Bone marrow (tissue), 2 donors: ENCODE data around the gene ERGIC1.

Experiments
- DNase-seq, 2 donors: peaks; one replicate each; lab custom pipeline; 2025; lab: John Stamatoyannopoulos, UW

The ERGIC1 gene

DNA sequence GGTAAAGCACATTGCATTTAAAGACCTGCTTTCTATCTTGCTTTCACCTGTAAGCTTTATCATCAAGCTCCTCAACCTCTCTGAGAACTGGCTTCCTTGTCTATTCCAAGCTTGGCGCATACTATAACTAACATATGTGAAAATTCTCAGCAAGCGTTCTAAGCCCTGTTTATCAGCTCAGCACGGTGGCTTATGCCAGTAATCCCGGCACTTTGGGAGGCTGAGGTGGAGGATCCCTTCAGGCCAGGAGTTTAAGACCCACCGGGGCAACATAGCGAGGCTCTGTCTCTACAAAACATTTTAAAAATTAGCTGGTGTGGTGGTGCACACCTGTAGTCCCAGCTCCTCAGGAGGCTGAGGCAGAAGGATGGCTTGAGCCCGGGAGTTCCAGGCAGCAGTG lies 147.9 kb downstream of the ERGIC1 start:
- no peak for DNase-seq

GRCh38 chr5:172983542-172984243 lies 149.6 kb downstream of the ERGIC1 start, which contains the start of gene ATP6V0E1:
ATP6V0E1 (plus strand) TSS chr5:172983771; CDS start chr5:172983861, 90 bp downstream.
- DNase-seq: peak; percentile 77 to 84

GRCh38 chr5:172984244-172984953 lies 150.3 kb downstream of the ERGIC1 start:
- DNase-seq: peak; percentile 41 to 69

GRCh38 chr5:172985596-172985995 lies 151.5 kb downstream of the ERGIC1 start:
- no peak for DNase-seq

DNA sequence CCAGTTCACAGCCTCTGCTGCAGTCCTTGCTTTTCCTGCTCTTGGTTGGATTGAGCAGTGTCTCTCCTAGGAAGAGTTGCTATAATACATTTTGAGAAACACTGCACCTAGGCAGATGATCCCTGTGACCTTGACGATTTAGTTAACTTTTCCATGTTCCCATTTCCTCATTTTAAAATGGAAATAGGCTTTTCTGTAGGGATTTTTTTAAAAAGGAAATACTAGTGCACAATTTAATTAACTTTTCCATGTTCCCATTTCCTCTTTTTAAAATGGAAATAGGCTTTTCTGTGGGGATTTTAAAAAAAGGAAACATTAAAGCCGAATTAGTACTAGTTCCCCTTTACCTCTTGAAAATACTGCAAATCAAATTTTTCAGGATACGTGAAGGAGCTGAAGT lies 154.2 kb downstream of the ERGIC1 start:
- DNase-seq: no peak

DNA sequence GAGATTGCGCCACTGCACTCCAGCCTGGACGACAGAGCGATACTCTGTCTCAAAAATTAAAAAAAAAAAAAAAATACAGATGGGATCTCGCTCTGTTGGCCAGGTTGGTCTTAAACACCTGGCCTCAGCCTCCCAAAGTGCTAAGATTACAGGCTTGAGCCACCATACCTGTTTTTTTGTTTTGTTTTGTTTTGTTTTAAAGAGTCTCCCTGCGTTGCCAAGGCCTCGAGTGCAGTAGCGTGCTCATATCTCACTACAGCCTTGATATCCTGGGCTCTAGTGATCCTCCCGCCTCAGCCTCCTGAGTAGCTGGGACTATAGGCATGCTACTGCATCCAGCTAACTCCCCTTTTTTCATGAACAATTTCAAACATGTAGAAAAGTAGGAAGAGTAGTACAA lies 156.7 kb downstream of the ERGIC1 start:
- DNase-seq: no peak

DNA sequence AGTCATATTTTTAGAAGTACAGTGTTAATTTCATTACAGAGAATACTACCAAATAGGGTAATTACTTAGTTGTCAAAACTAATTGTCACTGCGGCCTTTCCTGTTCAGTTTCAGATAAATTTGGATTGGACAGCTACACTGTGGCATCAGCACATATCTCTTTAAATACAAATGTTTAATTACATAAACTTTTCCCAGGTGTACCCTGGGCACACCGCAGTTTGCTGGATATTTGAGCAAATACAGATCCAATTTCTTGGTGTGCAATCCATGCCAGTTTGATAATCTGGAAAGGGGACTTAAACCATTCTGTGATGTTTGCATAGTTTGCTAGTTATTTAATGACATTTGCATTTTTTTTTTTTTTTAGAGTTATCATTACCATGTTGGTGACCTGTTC lies 160.4 kb downstream of the ERGIC1 start:
- no peak for DNase-seq

DNA sequence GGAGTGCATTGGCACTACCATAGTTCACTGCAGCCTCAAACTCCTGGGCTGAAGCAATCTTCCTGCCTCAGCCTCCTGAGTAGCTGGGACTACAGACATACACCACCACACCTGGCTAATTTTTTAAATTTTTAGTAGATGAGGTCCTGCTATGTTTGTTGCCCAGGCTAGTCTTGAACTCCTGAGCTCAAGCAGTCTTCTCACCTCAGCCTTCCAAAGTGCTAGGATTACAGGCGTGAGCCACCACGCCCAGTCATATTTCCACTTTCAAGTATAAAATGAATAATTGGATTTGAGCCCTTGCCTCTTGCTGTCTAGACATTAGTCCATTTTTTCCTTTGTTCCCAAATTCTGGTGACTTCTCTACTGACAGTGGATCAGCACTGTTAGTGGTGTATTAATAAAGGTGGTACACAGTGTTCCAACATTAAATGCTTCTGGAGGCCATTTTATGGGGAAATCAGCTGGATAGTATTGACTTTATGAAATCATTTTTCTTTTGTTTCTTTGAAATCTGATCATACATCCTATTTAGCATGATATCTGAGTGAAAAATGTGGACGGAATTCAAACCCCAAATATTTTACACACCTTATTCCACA lies 165.4 kb downstream of the ERGIC1 start:
- no peak for DNase-seq

DNA sequence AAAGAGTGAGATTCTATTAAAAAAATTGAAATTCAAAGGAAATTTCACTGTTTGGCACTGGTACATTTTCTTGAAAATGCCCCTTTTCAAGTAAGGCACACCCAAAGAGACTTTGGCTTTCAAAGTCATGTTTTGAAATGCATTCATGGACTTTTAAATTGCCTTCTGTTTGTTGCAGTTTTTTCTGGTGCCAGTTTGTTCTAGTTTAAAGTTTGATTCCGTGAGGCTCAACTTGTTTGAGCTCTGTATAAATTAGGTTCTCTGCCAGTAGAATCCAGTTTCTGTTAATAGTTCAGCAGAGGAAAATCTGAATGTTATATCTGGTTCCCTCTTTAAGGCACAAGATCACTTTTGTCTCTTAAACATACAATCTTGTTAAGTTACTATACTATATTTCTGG lies 165.9 kb downstream of the ERGIC1 start:
- DNase-seq: no peak

DNA sequence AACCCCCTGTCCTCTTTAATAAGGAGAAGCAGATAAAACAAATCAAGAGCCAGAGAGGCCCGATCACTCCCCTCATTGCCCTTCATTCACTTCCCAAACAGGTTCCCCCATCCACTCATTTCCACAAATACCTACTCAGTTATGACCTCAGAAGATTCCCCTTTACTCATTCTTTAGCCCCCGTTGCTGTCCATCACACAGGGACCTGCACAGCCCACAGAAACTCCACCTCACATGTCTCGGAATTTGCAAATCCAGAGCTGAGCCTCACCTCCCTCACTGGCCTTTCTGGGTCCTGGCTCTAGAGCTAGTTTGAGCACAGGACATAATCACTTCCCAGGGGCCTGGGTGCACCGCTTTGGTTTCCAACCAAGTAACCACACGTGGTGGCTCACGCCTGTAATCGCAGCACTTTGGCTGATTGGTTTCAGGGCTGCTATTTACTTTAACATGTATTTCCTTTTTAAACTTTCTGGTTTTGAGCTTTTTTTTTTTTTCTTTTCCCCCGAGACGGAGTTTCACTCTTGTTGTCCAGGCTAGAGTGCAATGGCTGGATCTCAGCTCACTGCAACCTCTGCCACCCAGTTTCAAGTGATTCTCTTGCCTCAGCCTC lies 167.3 kb downstream of the ERGIC1 start:
- DNase-seq: no peak
